Tibial nerve (tissue), 4 donors: Measurements from ENCODE around the gene PRDM11.

Source experiments
- EP300 ChIP-seq, 2 donors: sonication (generic); formaldehyde crosslinking; IDR thresholded peaks; one replicate each; pipeline ENCODE4 v1.6.1; 2017; ENCODE audit warnings: antibody characterized with exemption in 2 of 2, mild to moderate bottlenecking in 1 of 2
- TF ChIP-seq, protein P1 (sequence below), 5 experiments: fragments of 200-600 bp in 3 of 5; fragments of 450-650 bp in 2 of 5; sonication (generic) in 3 of 5; IDR thresholded peaks; one replicate each; pipeline ENCODE4 v1.5.1; 2016 to 2019; ENCODE audit warnings: antibody characterized with exemption in 5 of 5, mild to moderate bottlenecking in 3 of 5, moderate library complexity in 2 of 5

DNA sequence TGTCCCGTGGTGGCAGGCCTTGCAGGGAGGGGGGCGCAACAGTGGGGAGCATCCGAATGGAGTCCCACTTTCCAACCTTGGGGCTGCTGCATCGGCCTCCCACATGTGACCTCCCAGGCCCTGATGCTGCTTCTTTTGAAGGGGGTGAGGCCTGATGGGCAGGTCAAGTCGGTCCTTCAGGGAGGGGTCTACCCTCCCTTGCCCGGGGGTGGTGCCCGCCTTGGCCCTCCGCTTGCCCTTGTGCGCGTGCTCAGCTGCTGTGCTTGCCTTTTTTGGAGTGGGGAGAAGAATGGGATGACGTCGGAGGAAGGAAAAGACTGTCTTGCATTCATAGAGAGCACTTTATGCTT, 66.9 kb downstream of the PRDM11 start:
- TF ChIP-seq, protein P1, sequence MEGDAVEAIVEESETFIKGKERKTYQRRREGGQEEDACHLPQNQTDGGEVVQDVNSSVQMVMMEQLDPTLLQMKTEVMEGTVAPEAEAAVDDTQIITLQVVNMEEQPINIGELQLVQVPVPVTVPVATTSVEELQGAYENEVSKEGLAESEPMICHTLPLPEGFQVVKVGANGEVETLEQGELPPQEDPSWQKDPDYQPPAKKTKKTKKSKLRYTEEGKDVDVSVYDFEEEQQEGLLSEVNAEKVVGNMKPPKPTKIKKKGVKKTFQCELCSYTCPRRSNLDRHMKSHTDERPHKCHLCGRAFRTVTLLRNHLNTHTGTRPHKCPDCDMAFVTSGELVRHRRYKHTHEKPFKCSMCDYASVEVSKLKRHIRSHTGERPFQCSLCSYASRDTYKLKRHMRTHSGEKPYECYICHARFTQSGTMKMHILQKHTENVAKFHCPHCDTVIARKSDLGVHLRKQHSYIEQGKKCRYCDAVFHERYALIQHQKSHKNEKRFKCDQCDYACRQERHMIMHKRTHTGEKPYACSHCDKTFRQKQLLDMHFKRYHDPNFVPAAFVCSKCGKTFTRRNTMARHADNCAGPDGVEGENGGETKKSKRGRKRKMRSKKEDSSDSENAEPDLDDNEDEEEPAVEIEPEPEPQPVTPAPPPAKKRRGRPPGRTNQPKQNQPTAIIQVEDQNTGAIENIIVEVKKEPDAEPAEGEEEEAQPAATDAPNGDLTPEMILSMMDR (IDR thresholded peaks at IDR 0.05), result no peak
- no peak for TF ChIP-seq EP300 (IDR thresholded peaks at IDR 0.05)
